Stimulated activated CD4-positive, alpha-beta T cell treated with anti-CD3 and anti-CD28 coated beads, Interleukin-12 subunit alpha, Interleukin-12 subunit beta, amount 100 ng/mL, for 24 hours (primary cell): Measurements from ENCODE around the gene ZBTB18.
"Not testable (repeated sequence)": the region's sequence is repeated elsewhere in the genome, so short reads cannot be mapped to it uniquely, and the experiment has no call there.

Experiments used
- DNase-seq, 2 experiments: peaks; one replicate each; pipeline ENCODE4 v3.0.0-alpha.2; 2020; ENCODE audit warnings: low read depth in 2 of 2

ZBTB18 gene

DNA sequence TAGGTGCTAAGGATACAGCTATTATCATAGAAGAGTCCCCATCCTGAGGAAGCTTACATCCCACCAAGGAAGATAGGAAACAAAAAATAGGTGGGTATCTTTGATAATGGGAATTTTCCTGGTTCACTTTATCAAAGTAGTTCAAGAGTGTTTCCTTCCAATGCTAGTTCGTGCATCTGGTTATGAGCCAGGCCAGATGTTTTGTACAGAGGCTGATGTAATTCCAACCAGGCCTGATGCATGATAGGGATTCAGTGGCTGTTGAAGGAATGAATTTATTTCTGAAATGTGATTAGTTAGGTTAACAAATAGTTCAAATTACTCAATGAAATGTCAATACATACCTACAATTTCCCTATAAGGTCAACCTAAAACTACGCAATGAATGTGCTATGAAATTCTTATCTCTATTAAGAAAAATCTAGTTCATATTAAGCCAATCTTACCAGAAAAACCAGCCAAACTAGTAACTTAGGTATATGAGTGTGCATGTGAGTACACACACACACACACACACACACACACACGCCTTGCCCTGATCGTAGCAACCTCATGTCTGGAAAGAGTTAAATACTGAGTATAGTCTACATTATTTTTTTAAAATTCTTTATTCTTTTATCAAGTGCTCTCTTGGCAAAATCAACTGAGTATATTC is 9.5 kb upstream of the ZBTB18 start:
- DNase-seq, result no peak

DNA sequence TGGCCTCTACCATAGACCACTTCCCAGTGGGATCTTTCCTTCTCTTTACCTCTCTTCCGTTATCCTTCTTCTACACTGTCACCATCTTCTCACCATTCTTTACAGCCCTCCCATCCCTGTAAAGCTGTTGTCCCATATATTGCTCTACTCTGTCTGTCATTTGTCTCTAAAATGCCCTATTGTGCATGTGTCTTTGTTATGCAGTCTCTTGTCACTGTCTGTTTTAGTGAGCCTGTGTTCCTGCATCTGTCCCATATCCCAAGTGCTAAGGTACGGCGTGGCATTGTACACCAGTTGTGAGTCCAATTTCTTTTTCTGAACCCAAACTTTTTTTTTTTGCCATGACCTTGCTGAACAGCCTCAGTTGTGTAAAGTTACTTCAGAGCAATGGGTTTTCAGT is 8.8 kb upstream of the ZBTB18 start:
- DNase-seq, result no peak

DNA sequence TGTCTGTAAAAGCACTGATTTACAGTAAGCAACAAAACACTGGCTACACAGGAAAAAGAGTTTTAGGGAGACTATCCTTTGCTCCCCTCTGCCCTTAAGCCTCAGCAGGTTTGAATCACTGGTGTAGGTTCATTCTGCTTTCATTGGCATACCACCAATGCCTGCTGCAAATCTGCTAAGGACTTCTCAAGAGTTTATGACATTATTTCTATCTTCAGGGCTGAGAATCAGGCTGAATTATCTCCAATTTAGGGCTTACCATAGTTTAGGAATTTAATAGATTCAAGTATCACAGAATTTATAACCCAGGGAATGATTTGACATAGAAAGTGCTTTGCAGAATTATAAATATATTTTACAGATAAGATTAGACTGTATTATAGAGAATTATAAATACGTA is 6.7 kb upstream of the ZBTB18 start:
- no peak for DNase-seq

DNA sequence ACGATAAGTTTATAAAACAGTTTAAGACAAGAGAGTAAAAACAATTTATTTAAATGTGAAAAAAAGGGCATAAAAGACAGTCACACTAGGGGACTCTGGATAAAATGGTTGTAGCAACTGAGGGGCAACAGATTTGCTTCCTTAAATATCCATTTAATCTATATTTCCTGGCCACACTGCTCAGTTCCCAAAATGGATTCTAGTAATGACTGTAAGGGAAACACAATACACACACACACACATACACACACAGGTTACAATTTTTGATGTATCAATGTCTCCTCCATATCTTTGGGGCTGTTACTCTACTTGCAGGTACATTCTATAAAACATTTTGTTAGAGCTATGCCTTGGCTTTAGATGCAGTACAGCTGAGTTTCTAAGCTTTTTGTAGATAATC is 4.8 kb upstream of the ZBTB18 start:
- not testable (repeated sequence) for DNase-seq

DNA sequence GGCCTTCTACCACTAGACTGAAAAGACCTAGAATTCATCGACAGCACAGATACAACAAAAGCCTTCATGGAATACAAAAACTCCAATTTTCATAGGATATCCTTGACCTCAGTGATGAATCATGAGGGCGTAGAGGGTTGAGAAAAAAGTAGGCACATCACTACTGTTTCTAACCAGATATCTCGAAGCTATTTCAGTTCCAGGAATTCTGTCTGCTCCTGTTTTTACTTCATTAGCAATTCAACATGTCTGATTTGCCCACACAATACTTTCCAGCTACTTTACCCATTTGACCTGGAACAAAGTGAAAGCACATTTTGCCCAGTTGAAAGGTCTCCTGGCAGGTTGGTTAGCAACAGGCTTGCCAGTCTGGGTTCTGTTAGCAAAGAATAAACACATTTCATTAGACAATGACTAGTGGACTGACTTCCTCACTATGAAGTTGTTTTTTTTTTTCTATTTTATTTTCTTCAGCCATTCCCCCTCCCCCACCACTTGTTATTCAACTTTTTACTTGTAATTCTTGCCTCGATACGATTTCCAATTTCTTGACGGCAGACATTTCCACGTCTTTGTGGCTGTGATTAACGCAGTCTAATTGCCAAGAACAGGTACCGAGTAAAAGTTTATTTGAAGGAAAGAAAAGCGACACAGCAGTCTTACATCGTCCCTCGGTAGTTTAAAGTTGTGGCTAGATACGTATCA is 4.0 kb upstream of the ZBTB18 start:
- no peak for DNase-seq

DNA sequence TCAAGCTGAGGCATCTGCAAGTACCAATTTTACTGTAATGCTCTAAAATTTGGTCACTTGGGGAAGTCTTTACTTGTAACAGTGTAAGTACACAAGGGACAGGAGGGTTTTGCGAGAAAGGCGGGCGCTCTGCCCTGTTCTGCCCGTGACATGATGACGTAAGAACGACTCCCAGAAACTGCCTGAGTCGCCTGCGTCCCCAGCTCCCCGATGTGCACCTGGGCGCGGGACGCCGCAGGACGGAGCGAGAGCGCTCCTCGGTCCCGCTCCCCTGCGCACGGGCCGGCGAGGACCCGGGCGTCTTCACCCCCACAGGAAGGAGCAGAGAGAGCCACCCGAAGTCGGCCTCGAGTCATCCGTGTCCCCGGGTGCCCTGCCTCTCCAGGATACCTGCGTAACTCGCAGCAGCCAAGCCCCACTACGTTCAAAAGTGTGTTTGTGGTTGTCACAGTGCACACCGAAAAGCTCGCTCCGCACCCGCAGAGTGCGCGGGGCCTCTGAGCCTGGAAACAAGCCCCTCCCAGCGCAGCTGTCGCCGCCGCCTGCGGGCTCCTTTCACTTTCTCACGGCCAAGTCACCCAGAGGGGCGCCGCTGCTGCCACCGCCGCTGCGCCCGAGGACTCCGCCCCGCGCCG is 3.3 kb upstream of the ZBTB18 start:
- peak in 1 of 2 experiments; percentile 41 for DNase-seq

DNA sequence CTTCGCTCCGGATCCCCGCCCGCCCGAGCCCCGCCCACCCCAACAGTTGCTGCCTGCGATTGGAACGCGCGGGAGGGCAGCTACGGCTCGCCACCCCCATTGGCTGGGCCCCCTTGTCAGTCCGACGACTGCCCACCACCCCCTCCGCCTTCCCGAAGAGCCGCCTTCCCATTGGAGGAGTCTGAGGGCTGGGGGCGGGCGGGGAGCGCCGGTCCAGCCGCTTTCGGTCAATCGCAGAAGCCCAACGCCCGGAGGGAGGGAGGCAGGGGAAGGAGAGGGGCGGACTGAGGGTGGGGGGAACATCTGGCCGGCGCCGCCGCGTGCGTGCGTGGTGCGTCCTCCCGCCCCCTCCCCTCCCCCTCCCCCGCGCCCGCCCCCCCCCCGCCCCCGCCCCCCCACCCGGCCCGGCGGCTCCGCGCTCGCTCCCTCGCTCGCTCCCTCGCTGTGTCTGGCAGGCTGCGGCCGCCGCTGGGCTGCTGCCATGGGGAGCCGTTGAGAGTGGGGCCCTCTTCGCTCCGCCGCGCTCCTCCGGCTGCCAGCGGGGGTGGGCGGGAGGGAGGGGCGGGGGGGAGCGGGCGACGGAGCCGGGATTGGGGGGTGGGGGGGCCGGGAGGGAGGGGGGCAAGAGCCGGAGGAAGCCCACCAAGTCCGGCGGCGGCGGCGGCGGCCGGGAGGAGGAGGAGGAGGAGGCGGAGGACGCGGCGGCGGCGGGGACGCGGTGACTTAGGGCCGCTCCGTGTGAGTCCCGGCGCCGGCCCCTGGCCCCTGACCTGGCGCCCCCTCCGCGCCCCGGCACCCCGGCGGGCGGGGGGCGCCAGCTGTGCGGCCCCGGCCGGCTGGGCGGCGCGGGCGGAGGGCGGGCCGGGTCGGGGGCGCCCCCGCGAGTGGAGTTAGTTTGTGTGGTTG is 2.6 kb upstream of the ZBTB18 start:
- DNase-seq, result peak; percentile 94 to 95

DNA sequence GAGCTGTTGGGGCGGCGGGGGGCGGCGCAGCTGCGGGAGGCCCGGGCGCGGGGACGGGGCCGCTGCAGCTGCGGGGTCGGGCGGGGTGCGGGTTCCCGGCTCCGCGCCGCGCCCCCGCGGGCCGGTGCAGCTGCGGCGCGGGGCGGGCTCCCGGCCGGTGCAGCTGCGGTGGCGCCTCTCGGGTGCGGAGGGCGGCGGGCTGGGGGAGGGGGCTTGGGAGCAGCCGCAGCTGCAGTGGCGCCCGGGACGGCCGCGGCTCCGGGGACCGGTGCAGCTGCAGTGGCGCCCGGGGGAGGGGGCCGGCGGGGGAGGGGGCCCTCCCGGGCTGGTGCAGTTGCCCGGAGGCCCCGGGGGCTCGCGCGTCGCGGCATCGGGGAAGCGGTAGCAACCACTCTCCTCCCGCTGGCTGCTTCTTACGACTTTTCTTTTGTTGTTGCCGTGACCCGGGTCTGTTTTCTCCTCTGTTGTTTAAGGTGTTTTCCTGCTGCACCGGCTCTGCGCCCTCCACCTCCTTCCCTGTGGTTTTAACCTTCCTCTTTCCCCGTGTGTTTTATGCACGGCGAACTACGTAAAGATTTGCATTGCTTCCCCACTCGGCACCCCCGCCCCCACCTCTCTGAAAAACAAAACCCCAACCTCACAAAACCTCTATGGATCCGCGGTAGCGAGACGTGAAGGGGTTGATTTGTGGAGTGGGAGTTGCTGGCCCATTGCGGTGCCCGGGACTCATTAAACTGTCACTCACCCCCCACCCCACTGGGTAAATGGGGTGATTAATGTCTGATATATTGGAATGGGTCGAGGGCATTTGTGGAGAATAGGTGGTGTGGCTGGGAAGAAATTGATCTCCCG is 1.7 kb upstream of the ZBTB18 start:
- peak in 1 of 2 experiments; percentile 15 for DNase-seq

DNA sequence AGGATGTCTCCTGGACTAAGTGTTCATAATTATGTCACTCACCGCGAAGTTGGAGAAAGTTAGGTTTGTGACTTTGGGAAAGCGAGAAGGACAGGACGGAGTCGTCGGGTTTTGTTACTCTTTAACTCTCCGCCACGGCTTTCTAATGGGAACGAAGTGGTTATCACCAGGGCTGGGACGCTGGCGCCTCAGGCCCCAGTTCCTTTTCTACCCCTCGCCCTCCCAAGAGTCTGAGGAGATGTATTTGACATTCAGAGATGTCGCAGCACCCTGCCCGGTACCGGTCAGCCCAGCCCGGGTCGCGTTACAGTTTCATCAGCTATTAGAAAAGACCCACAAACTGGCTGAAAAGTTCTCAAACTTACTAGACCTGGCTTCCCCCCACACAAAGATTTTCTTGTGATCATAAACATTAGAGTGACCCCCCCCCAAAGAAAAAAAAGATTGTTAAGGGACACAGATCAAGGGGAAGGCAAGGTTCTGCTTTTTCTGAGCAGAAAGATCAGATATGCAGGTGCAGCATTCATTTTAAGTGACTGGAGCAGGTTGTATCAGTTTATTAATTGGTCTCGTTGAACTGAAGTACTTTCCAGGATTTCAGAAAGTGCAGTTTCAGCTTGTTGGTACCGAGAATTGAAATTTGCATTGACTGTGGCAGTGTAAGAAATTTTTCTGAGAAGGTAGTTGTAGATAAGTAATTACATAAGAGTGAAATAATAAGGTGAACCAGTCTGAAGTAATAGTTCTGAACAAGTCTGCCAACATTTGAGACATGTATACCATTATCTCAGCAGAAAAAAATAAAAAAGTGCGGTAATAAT is 859 bp upstream of the ZBTB18 start:
- no peak for DNase-seq

DNA sequence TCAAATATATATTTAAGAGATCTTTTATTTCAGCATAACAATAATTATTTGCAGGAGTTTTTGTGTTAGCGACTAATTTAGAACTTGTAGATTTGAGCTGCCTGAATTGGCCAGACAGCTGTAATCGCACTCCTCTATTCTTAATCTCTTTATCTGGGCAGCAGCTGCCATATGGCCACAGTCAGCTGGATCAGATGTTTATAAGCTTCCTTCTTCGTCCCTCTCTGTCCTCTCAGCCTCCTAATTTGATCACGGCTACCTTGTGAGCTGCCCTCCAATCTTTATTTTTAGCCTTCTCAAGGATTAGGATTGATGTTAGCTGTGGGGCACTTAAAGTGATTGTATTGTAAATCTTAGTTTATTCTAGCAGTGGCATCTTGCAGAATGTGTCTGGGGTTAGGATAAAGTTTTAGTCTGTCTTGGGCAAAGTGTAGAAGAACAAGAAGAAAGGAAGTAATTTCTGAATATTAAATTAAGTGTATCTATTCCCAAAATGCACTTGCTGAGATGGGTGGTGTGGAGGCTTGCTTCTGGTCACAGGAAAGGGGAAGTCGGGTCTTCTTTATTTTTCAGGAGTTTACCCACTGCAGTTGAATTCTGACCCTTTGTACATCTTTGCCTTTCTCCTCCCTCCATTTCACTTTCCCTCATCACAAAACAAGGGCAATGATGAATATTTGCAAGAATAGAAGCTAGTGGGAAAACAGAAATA is 1.1 kb downstream of the ZBTB18 start:
- no peak for DNase-seq

DNA sequence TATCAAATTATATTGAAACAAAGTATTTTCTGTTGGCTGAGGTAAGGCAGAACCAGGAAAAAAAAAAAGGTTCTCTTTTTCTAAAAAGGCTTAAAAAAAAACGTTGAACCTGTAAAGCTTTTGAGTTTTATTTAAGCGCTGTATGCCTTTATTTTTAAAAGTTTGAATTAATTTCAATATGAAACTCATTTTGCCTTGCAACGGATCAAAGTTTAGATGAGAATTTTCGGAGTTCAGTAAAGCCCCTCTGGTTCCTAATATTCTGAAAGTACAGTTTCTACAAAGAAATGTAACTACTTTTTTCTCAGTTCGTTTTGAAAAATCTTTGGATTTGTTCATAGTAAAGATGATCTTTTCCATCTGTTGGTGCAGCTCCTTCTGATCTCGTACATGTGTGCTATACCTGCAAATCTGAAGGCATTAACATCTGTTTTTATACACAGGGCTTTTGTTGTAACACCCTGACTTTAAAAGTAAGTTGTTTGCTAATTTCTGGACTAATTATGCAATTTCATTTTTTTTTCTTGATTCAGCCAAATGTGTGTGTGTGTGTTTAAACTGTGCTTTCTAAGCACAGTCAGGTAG is 1.7 kb downstream of the ZBTB18 start:
- no peak for DNase-seq

DNA sequence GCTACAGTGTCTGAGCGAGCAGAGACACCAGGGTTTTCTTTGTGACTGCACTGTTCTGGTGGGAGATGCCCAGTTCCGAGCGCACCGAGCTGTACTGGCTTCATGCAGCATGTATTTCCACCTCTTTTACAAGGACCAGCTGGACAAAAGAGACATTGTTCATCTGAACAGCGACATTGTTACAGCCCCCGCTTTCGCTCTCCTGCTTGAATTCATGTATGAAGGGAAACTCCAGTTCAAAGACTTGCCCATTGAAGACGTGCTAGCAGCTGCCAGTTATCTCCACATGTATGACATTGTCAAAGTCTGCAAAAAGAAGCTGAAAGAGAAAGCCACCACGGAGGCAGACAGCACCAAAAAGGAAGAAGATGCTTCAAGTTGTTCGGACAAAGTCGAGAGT is 2.7 kb downstream of the ZBTB18 start:
- no peak for DNase-seq

DNA sequence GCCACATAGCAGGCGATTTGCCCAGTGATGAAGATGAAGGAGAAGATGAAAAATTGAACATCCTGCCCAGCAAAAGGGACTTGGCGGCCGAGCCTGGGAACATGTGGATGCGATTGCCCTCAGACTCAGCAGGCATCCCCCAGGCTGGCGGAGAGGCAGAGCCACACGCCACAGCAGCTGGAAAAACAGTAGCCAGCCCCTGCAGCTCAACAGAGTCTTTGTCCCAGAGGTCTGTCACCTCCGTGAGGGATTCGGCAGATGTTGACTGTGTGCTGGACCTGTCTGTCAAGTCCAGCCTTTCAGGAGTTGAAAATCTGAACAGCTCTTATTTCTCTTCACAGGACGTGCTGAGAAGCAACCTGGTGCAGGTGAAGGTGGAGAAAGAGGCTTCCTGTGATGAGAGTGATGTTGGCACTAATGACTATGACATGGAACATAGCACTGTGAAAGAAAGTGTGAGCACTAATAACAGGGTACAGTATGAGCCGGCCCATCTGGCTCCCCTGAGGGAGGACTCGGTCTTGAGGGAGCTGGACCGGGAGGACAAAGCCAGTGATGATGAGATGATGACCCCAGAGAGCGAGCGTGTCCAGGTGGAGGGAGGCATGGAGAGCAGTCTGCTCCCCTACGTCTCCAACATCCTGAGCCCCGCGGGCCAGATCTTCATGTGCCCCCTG is 3.3 kb downstream of the ZBTB18 start:
- no peak for DNase-seq

DNA sequence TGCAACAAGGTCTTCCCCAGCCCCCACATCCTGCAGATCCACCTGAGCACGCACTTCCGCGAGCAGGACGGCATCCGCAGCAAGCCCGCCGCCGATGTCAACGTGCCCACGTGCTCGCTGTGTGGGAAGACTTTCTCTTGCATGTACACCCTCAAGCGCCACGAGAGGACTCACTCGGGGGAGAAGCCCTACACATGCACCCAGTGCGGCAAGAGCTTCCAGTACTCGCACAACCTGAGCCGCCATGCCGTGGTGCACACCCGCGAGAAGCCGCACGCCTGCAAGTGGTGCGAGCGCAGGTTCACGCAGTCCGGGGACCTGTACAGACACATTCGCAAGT is 3.8 kb downstream of the ZBTB18 start:
- no peak for DNase-seq

DNA sequence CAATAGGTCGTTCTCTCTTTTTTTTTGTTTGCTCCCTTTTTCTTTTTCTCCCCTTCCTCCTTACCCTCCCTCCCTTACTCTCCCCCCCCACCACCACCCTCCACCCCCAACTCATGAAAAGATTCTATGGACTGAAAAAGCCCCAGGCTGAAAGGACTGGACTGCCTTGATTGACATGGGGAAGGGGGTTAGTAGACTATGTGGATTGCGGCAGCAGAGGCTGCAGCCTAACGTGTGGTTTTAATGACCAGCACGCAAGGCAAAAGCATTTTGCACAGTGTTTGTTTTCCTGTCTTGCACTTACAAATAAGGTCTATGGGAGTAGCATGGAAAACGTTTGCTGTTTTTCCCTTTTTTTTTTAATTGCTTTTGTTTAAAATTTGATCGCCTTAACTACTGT is 5.5 kb downstream of the ZBTB18 start:
- no peak for DNase-seq

DNA sequence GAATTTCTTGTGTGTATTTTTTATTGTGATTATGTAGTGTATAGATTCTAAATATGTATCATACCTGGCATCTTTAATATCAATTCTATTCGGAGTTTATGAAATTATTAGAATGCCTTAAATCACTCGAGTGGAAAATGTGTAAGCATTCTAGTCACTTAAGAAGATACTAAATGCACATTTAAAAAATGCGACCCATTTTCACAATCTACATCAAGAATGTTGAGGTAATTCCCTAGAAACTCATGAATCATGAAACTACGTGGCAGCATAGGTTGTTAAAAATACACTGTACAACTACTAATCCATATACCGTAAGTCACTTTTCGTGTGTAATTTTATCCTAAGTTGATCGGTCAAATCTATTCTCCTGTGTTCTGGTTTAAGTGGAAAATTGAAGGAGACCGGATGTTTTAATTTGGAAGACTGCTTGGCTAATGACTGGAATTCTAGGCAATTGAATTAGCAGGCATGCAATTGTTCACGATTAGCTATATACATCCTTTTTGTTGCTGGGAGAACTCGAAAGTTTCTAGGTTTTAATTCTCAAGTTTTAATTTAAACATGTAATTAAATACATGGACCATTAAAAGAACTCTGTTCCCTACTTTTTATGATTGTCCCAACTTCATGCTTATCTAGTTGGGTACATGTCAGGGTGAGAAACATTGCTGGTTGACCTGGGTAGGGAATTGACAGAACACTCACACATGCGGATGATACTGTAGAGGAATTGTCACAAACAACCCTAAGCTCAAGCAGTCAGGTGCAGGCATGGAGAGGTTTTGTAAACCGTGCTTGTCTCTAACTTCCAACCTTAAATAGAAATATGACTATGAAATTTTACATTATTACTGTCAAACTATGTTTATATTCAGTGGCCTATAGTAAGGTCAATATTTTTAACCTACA is 6.6 kb downstream of the ZBTB18 start:
- DNase-seq, result no peak

DNA sequence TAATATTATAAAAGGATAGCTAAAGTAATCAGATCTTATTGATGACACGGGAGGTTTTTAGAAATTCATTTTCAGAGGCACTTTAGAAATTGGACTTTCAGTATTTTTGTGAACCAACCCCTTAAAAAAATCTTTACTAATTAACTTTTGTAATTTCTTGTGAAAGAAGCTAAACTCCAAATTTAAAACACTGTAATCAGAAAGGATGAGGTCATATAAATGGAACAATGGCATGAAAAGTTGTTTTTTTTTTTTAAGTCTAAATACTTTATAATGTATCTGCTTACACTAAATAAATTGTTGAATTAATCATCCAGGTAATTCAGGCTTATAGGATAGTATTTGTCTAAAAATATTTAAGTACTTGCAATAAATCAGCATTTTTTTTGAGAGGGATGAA is 9.0 kb downstream of the ZBTB18 start:
- DNase-seq, result no peak

DNA sequence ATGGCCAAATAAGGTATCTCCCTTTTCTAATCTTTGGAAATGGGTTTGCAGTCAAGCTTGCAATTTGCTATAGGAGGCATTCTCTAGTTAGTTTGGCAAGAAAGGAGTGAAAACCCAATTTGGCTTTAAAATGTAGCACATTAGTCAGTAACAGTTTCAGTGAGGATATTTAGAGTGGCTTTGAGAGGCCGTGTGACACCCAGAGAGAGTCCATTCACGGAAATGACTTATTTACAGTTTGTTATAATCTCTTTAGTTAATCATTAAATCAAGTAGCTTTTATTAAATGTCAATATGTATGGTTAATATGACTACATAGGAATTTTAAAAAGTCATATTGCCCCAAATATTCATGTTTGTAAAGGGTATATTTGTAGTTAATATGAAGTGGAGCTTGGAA is 9.6 kb downstream of the ZBTB18 start:
- no peak for DNase-seq
